BJ (cell line): ENCODE results near the gene FRMD4A. TPM values are rescaled to one million over a fixed set of nuclear protein-coding genes. Genes with fewer than 3 reads are reported as not detected.
A peak's percentile ranks its signal among the peaks of the same experiment; 100 is the strongest.

Source experiments
- CTCF ChIA-PET: fragments of 350-600 bp; formaldehyde crosslinking; extraction: SDS; loops from one replicate; lab custom pipeline; 2021; ENCODE audit warnings: antibody characterized with exemption, inconsistent platforms; lab: Yijun Ruan, JAX
- POLR2A ChIA-PET: fragments of 300-600 bp; sonication (Branson Sonifier 250); formaldehyde crosslinking; extraction: SDS; loops from one replicate; lab custom pipeline; 2021; ENCODE audit warnings: antibody characterized with exemption; lab: Charles Lee
- DNase-seq: peaks from one replicate; pipeline ENCODE4 v3.0.0-alpha.2; 2011; ENCODE audit warnings: low read depth
- H3K27me3 ChIP-seq: 2 replicates; pipeline ENCODE4 v1.6.0; 2011; ENCODE audit warnings: low read length; ENCODE audit not compliant: control insufficient read depth, insufficient read depth
- H3K36me3 ChIP-seq: 2 replicates; pipeline ENCODE4 v1.5.1; 2011; ENCODE audit warnings: low read length; ENCODE audit not compliant: control insufficient read depth, insufficient read depth
- H3K4me3 ChIP-seq: 2 replicates; pipeline ENCODE4 v1.5.1; 2011; ENCODE audit warnings: low read depth, mild to moderate bottlenecking, control low read depth, low read length
- CTCF ChIP-seq: IDR thresholded peaks from 2 replicates; pipeline ENCODE4 v1.5.1; 2011; ENCODE audit warnings: low read depth, mild to moderate bottlenecking, control low read depth, inconsistent platforms, low read length, moderate library complexity; ENCODE audit not compliant: insufficient read depth
- polyA plus RNA-seq: library from polyadenylated mRNA; depleted of rRNA; stranded (reverse); fragments of >200 nt; gene quantifications from 2 replicates; pipeline ENCODE4 v1.2.3, GENCODE V29; 2011

The FRMD4A gene
- polyA plus RNA-seq, 1 experiment: 31.6 TPM

GRCh38 chr10:14023673-14024328, 306.9 kb downstream of the FRMD4A start:
- no peak for DNase-seq
- TF ChIP-seq CTCF: no peak
- POLR2A ChIA-PET: no interaction called here
- H3K27me3 ChIP-seq: no peaks in the 10 kb centered on the region
- no peaks in the 10 kb centered on the region for H3K36me3 ChIP-seq
- no peak overlapping the region for H3K4me3 ChIP-seq
- CTCF ChIA-PET: no interaction called here

- no peak for DNase-seq
- no peaks in the 10 kb centered on the region for H3K36me3 ChIP-seq
- no peak overlapping the region for H3K4me3 ChIP-seq
These were observed 307.6 kb downstream of the FRMD4A start for GRCh38 chr10:14022954-14023672.

GRCh38 chr10:14022052-14022451, 308.7 kb downstream of the FRMD4A start:
- Histone ChIP-seq H3K4me3 (no peak overlapping the region), H3K36me3 (no peaks in the 10 kb centered on the region), H3K27me3 (no peaks in the 10 kb centered on the region)
- ChIA-PET POLR2A (no interaction called here), CTCF (no interaction called here)
- TF ChIP-seq CTCF: no peak
- DNase-seq: no peak

More at GRCh38 chr10:14022954-14023672, 307.6 kb downstream of the FRMD4A start:
- no peaks in the 10 kb centered on the region for H3K27me3 ChIP-seq
- ChIA-PET CTCF (no interaction called here), POLR2A (no interaction called here)
- no peak for TF ChIP-seq CTCF

GRCh38 chr10:14020037-14020664, 310.6 kb downstream of the FRMD4A start:
- TF ChIP-seq CTCF: no peak
- no peak overlapping the region for H3K4me3 ChIP-seq
- no peaks in the 10 kb centered on the region for H3K36me3 ChIP-seq
- no peak for DNase-seq
- H3K27me3 ChIP-seq: no peaks in the 10 kb centered on the region
- ChIA-PET POLR2A (no interaction called here), CTCF (interaction anchor here (1.4 kb wide), 1 partner anchor 21 kb away, joined by 3 read pairs; no protein-coding TSS in a partner anchor)

GRCh38 chr10:14017467-14017866, 313.3 kb downstream of the FRMD4A start:
- H3K36me3 ChIP-seq: no peaks in the 10 kb centered on the region
- no peaks in the 10 kb centered on the region for H3K27me3 ChIP-seq
- no peak for TF ChIP-seq CTCF
- DNase-seq: peak; percentile 73
- ChIA-PET CTCF (interaction anchor here (1.2 to 1.7 kb wide), 2 partner anchors 9 to 76 kb away, joined by 4 to 5 read pairs; no protein-coding TSS in a partner anchor), POLR2A (no interaction called here)
- H3K4me3 ChIP-seq: no peak overlapping the region
